Mesothelial cell of epicardium (in vitro differentiated cells): ENCODE results near the gene FYN. TPM values are rescaled to one million over a fixed set of nuclear protein-coding genes. Genes with fewer than 3 reads are reported as not detected.
"Not testable (repeated sequence)": the region's sequence is repeated elsewhere in the genome, so short reads cannot be mapped to it uniquely, and the experiment has no call there.

Source experiments
- DNase-seq, 2 experiments: peaks; one replicate each; pipeline ENCODE4 v3.0.0; 2021; ENCODE audit warnings: low spot score in 2 of 2; ENCODE audit not compliant: unreplicated experiment in 2 of 2
- H3K27ac Mint-ChIP-seq: 2 replicates; pipeline ENCODE4 v1.8.0; 2021; ENCODE audit warnings: mixed read lengths
- H3K27me3 Mint-ChIP-seq: 2 replicates; pipeline ENCODE4 v1.8.0; 2021; ENCODE audit warnings: low read depth, mixed read lengths
- H3K36me3 Mint-ChIP-seq: 2 replicates; pipeline ENCODE4 v1.8.0; 2021; ENCODE audit warnings: mixed read lengths
- H3K4me1 Mint-ChIP-seq: 2 replicates; pipeline ENCODE4 v1.8.0; 2021; ENCODE audit warnings: mixed read lengths
- H3K4me3 Mint-ChIP-seq: 2 replicates; pipeline ENCODE4 v1.8.0; 2021; ENCODE audit warnings: mild to moderate bottlenecking, moderate library complexity, mixed read lengths
- H3K9me3 Mint-ChIP-seq: 2 replicates; pipeline ENCODE4 v1.8.0; 2021; ENCODE audit warnings: mixed read lengths
- CTCF ChIP-seq: fragments of 200-600 bp; sonication (generic); IDR thresholded peaks from one replicate; pipeline ENCODE4 v1.5.0; 2021; ENCODE audit warnings: antibody characterized with exemption; ENCODE audit not compliant: unreplicated experiment
- total RNA-seq: library from RNA; stranded (reverse); gene quantifications from 3 replicates; pipeline ENCODE4 v1.2.1, GENCODE V29; 2021

Gene FYN
- total RNA-seq, 1 donor from 2014 or later = 115 TPM

DNA sequence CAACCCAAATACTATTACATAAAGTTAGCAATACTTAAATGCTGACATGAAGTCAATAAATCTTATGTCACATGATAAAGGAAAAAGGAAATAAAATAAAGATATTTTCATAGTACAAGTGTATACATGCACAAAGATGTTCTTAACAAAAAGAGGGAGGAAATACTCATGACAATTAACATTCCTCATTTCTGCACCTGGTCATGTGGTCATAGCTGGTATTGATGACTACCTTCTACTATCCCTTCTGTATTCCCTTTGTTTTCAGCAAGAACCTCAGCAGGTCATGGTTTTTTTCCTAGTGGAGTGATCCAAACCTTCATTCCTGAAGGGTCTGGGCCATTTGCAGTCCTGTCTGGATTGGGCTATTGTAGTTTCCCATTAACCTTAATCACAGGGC is 43.5 kb upstream of the FYN start:
- Mint-ChIP-seq H3K27ac (no peak overlapping the region), H3K27me3 (peaks cover 4% of the 10 kb centered on the region), H3K4me1 (no peaks in the 10 kb centered on the region), H3K36me3 (no peaks in the 10 kb centered on the region), H3K9me3 (no peaks in the 10 kb centered on the region), H3K4me3 (no peak overlapping the region)
- TF ChIP-seq CTCF = no peak
- DNase-seq = no peak

DNA sequence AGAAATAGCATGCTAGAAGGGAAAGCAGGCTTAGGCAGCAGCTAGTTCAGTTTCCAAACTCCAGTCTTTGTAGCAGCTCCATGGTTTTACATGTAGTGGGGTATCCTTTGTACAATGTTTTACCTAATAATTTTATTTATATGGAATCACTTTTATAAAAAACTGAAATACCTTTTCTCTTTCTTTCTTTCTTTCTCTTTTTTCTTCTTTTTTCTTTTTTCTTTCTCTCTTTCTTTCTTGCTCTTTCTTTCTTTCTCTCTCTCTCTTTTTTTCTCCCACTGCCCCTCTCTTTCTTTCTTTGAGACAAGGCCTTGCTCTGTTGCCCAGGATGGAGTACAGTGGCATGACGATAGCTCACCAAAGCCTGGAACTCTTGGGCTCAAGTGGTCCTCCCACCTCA is 41.4 kb upstream of the FYN start:
- no peak for TF ChIP-seq CTCF
- no peak overlapping the region for H3K4me3 Mint-ChIP-seq
- H3K4me1 Mint-ChIP-seq = no peaks in the 10 kb centered on the region
- no peak for DNase-seq
- H3K9me3 Mint-ChIP-seq = no peaks in the 10 kb centered on the region
- no peaks in the 10 kb centered on the region for H3K36me3 Mint-ChIP-seq
- H3K27me3 Mint-ChIP-seq = no peaks in the 10 kb centered on the region
- no peak overlapping the region for H3K27ac Mint-ChIP-seq

GRCh38 chr6:111912904-111913303 is 39.7 kb upstream of the FYN start:
- no peak for TF ChIP-seq CTCF
- H3K27ac Mint-ChIP-seq = no peak overlapping the region
- no peaks in the 10 kb centered on the region for H3K36me3 Mint-ChIP-seq
- H3K4me1 Mint-ChIP-seq = no peaks in the 10 kb centered on the region
- no peak for DNase-seq
- peaks cover 2% of the 10 kb centered on the region for H3K27me3 Mint-ChIP-seq
- H3K9me3 Mint-ChIP-seq = no peaks in the 10 kb centered on the region
- no peak overlapping the region for H3K4me3 Mint-ChIP-seq

DNA sequence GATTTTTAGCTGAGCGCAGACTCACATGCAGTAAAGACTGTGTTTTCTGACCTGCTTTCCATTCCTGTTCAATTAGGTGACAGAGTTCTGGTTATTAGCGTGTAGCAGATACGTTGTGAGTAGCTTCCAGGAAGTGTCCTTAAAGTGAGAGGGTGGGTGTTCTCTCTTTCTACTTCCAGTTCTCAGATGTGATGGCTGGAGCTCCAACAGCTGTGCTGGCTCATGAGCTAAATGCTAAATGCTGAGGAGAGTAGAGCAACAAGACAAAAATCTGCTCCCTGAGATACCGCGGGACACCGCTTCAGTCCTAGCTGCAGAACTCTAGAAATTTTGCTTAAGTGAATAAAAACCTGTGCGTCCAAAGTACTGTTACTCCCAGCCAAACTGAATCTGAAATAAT is 38.2 kb upstream of the FYN start:
- no peak for DNase-seq
- Mint-ChIP-seq H3K27ac (no peak overlapping the region), H3K27me3 (peaks cover 2% of the 10 kb centered on the region), H3K4me1 (no peaks in the 10 kb centered on the region), H3K4me3 (no peak overlapping the region), H3K9me3 (no peaks in the 10 kb centered on the region), H3K36me3 (no peaks in the 10 kb centered on the region)
- no peak for TF ChIP-seq CTCF

- H3K9me3 Mint-ChIP-seq = no peaks in the 10 kb centered on the region
- H3K27me3 Mint-ChIP-seq = peaks cover 2% of the 10 kb centered on the region
- peak overlapping the region; percentile 44 for H3K27ac Mint-ChIP-seq
- no peak for DNase-seq
- no peaks in the 10 kb centered on the region for H3K36me3 Mint-ChIP-seq
- no peak for TF ChIP-seq CTCF
- H3K4me3 Mint-ChIP-seq = peak overlapping the region; percentile 53
- H3K4me1 Mint-ChIP-seq = no peaks in the 10 kb centered on the region
These were observed 36.0 kb upstream of the FYN start for GRCh38 chr6:111909238-111909637.

DNA sequence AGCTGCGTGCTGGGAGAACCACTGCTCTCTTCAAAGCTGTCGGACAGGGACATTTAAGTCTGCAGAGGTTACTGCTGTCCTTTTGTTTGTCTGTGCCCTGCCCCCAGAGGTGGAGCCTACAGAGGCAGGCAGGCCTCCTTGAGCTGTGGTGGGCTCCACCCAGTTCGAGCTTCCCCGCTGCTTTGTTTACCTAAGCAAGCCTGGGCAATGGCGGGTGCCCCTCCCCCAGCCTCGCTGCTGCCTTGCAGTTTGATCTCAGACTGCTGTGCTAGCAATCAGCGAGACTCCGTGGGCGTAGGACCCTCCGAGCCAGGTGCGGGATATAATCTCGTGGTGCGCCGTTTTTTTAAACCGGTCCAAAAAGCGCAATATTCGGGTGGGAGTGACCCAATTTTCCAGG is 35.1 kb upstream of the FYN start:
- not testable (repeated sequence) for H3K27ac Mint-ChIP-seq, H3K36me3 Mint-ChIP-seq, H3K4me1 Mint-ChIP-seq, H3K9me3 Mint-ChIP-seq, H3K27me3 Mint-ChIP-seq, DNase-seq
- peak overlapping the region; percentile 53 for H3K4me3 Mint-ChIP-seq
